OCI-LY7 (cell line): Measurements from ENCODE around the gene NCK2. TPM values are rescaled to one million over a fixed set of nuclear protein-coding genes. Genes with fewer than 3 reads are reported as not detected.

Source experiments
- BruUV-seq: library from RNA; stranded (reverse); fragments of 400-500 nt; replicated peaks from 2 replicates; lab custom pipeline; 2021; lab: Mats Ljungman, UMichigan
- CTCF ChIA-PET: fragments of 300-600 bp; sonication (Branson Sonifier 250); formaldehyde crosslinking; loops from one replicate; lab custom pipeline; 2022; ENCODE audit warnings: antibody characterized with exemption; ENCODE audit not compliant: unreplicated experiment; lab: Charles Lee
- POLR2A ChIA-PET: fragments of 300-600 bp; sonication (Branson Sonifier 250); formaldehyde crosslinking; loops from one replicate; lab custom pipeline; 2022; ENCODE audit warnings: antibody characterized with exemption; lab: Charles Lee
- DNase-seq: peaks from one replicate; pipeline ENCODE4 v3.0.0-alpha.2; 2015; ENCODE audit warnings: low spot score
- H2AFZ ChIP-seq: fragments of 200-600 bp; sonication (generic), shearing (Covaris generic); 2 replicates; pipeline ENCODE4 v1.6.1; 2014; ENCODE audit warnings: mild to moderate bottlenecking, antibody characterized with exemption, low read length, moderate library complexity
- H3K27ac ChIP-seq: fragments of 200-600 bp; sonication (generic); 2 replicates; pipeline ENCODE4 v1.5.1; 2014; ENCODE audit warnings: mixed run types, low read depth, mild to moderate bottlenecking, moderate library complexity, low read length, inconsistent platforms; ENCODE audit not compliant: poor library complexity, severe bottlenecking
- H3K36me3 ChIP-seq: fragments of 200-600 bp; sonication (generic); 2 replicates; pipeline ENCODE4 v1.6.1; 2014; ENCODE audit warnings: mild to moderate bottlenecking, antibody characterized with exemption, low read length, moderate library complexity, mixed read lengths; ENCODE audit not compliant: insufficient read depth
- H3K4me1 ChIP-seq: fragments of 200-600 bp; sonication (generic); 2 replicates; pipeline ENCODE4 v1.5.1; 2014; ENCODE audit warnings: mild to moderate bottlenecking, low read length; ENCODE audit not compliant: insufficient read depth, poor library complexity, severe bottlenecking
- H3K4me2 ChIP-seq: fragments of 200-600 bp; sonication (generic); 2 replicates; pipeline ENCODE4 v1.6.1; 2014; ENCODE audit warnings: mild to moderate bottlenecking, low read length
- H3K4me3 ChIP-seq: fragments of 200-600 bp; sonication (generic); 2 replicates; pipeline ENCODE4 v1.5.1; 2014; ENCODE audit warnings: mild to moderate bottlenecking, low read depth, low read length; ENCODE audit not compliant: poor library complexity, severe bottlenecking
- H3K79me2 ChIP-seq: fragments of 200-600 bp; sonication (generic); 2 replicates; pipeline ENCODE4 v1.6.1; 2016; ENCODE audit warnings: low read depth, mild to moderate bottlenecking, low read length, moderate library complexity, mixed read lengths; ENCODE audit not compliant: insufficient read depth
- H3K9me2 ChIP-seq: fragments of 200-600 bp; sonication (generic); 2 replicates; pipeline ENCODE4 v1.6.1; 2016; ENCODE audit warnings: mild to moderate bottlenecking, low read length, mixed read lengths; ENCODE audit not compliant: insufficient read depth
- H3K9me3 ChIP-seq: fragments of 200-600 bp; sonication (generic); 2 replicates; pipeline ENCODE4 v1.6.1; 2014; ENCODE audit warnings: mild to moderate bottlenecking, mixed run types, low read length, mixed read lengths
- H4K20me1 ChIP-seq: fragments of 200-600 bp; sonication (generic); 2 replicates; pipeline ENCODE4 v1.6.1; 2014; ENCODE audit warnings: mild to moderate bottlenecking, antibody characterized with exemption, low read length, moderate library complexity, mixed read lengths; ENCODE audit not compliant: insufficient read depth
- CTCF ChIP-seq: fragments of 200-600 bp; sonication (generic); conservative IDR thresholded peaks from 2 replicates; pipeline ENCODE4 v1.5.1; 2014; ENCODE audit warnings: mild to moderate bottlenecking, antibody characterized with exemption, low read length, moderate library complexity, mixed read lengths
- EZH2phosphoT487 ChIP-seq: fragments of 200-600 bp; sonication (generic); IDR thresholded peaks from 2 replicates; pipeline ENCODE4 v1.6.1; 2018; ENCODE audit warnings: low read depth, borderline replicate concordance, mild to moderate bottlenecking, mixed run types, antibody characterized with exemption, low read length, moderate library complexity, mixed read lengths
- intact Hi-C: fragments of 100-400 bp; cut with micrococcal nuclease; formaldehyde crosslinking; loops from one replicate; pipeline ENCODE4 v1.10.0; 2022; ENCODE audit not compliant: unreplicated experiment
- total RNA-seq, 2 experiments: library from RNA; depleted of rRNA in 1 of 2; stranded (reverse); fragments of >200 nt in 1 of 2; shearing (Covaris generic) in 1 of 2; gene quantifications; 2 replicates each; pipeline ENCODE4 v1.2.3, GENCODE V29; 2014 to 2022

The NCK2 gene
- total RNA-seq, 2 experiments from 2014 or later: 23.4 to 34.2 TPM

- intact Hi-C loops: no loop called here
- ChIA-PET CTCF (no interaction called here), POLR2A (interaction anchor here (0.6 kb wide), 1 partner anchor 164 kb away, joined by 7 read pairs; no protein-coding TSS in a partner anchor)
- Histone ChIP-seq H3K4me1 (peaks cover 8% of the 10 kb centered on the region), H4K20me1 (no peaks in the 10 kb centered on the region), H3K27ac (no peak overlapping the region), H3K9me3 (peaks cover 15% of the 10 kb centered on the region; the same call in 1 of the 2 replicates), H3K79me2 (no peaks in the 10 kb centered on the region), H3K4me3 (no peak overlapping the region), H3K9me2 (no peaks in the 10 kb centered on the region), H3K4me2 (no peak overlapping the region), H3K36me3 (peaks cover 10% of the 10 kb centered on the region), H2AFZ (no peak overlapping the region)
- DNase-seq: no peak
- no TSS peak for BruUV-seq
- TF ChIP-seq EZH2phosphoT487 (no peak), CTCF (no peak)
Measured at GRCh38 chr2:105890856-105891255, 146.1 kb downstream of the NCK2 start.

GRCh38 chr2:105893011-105893995 is 148.6 kb downstream of the NCK2 start:
- Histone ChIP-seq H3K79me2 (no peaks in the 10 kb centered on the region), H3K27ac (no peak overlapping the region), H3K9me2 (no peaks in the 10 kb centered on the region), H3K36me3 (peaks cover 10% of the 10 kb centered on the region), H4K20me1 (no peaks in the 10 kb centered on the region), H3K4me1 (no peaks in the 10 kb centered on the region), H3K4me2 (no peak overlapping the region), H3K4me3 (no peak overlapping the region), H2AFZ (no peak overlapping the region), H3K9me3 (peaks cover 14% of the 10 kb centered on the region)
- BruUV-seq: no TSS peak
- no peak for DNase-seq
- intact Hi-C loops: no loop called here
- ChIA-PET POLR2A (no interaction called here), CTCF (interaction anchor here (0.6 kb wide), 2 partner anchors 14 to 68 kb away, joined by 3 read pairs; no protein-coding TSS in a partner anchor)
- TF ChIP-seq CTCF: no peak
- TF ChIP-seq EZH2phosphoT487: no peak
